PC-3 (cell line): ENCODE results near the gene ACTG1.

Source experiments
- CTCF ChIP-seq: fragments of 300-600 bp; sonication (generic); conservative IDR thresholded peaks from 2 replicates; pipeline ENCODE4 v1.5.1; 2017; ENCODE audit warnings: antibody characterized with exemption, low read depth, mild to moderate bottlenecking, low read length
- EZH2 ChIP-seq: fragments of 300-600 bp; sonication (generic); IDR thresholded peaks from one replicate; pipeline ENCODE4 v1.6.1; 2017; ENCODE audit warnings: antibody characterized with exemption, mild to moderate bottlenecking, low read length; ENCODE audit not compliant: unreplicated experiment
- EZH2phosphoT487 ChIP-seq: fragments of 300-600 bp; sonication (generic); IDR thresholded peaks from 2 replicates; pipeline ENCODE4 v1.6.1; 2018; ENCODE audit warnings: mild to moderate bottlenecking, antibody characterized with exemption, low read length, borderline replicate concordance

GRCh38 chr17:81483085-81483861, 29.3 kb downstream of the ACTG1 start:
- no peak for TF ChIP-seq CTCF
- TF ChIP-seq EZH2: no peak
- no peak for TF ChIP-seq EZH2phosphoT487
